ENCODE measurements around the gene GDPGP1.

- TF ChIP-seq, protein P1, sequence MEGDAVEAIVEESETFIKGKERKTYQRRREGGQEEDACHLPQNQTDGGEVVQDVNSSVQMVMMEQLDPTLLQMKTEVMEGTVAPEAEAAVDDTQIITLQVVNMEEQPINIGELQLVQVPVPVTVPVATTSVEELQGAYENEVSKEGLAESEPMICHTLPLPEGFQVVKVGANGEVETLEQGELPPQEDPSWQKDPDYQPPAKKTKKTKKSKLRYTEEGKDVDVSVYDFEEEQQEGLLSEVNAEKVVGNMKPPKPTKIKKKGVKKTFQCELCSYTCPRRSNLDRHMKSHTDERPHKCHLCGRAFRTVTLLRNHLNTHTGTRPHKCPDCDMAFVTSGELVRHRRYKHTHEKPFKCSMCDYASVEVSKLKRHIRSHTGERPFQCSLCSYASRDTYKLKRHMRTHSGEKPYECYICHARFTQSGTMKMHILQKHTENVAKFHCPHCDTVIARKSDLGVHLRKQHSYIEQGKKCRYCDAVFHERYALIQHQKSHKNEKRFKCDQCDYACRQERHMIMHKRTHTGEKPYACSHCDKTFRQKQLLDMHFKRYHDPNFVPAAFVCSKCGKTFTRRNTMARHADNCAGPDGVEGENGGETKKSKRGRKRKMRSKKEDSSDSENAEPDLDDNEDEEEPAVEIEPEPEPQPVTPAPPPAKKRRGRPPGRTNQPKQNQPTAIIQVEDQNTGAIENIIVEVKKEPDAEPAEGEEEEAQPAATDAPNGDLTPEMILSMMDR (conservative IDR thresholded peaks at IDR 0.05; ENCODE audit: low read length): peak; percentile 77
- no peak for TF ChIP-seq EZH2phosphoT487 (IDR thresholded peaks at IDR 0.05; ENCODE audit: borderline replicate concordance, low read depth, low read length)
Measured at GRCh38 chr15:90221246-90221900, 12.6 kb upstream of the GDPGP1 start.
